GM18502 (cell line): ENCODE measurements around the gene PRDM8.
A peak's percentile ranks its signal among the peaks of the same experiment; 100 is the strongest.

Source experiments
- ATAC-seq: cut with Tn5 transposase; IDR thresholded peaks from one replicate; pipeline ENCODE4 v1.9.1; 2021; ENCODE audit warnings: mild to moderate bottlenecking; ENCODE audit not compliant: unreplicated experiment, poor library complexity

The PRDM8 gene

GRCh38 chr4:80183250-80184052 is 13.9 kb upstream of the PRDM8 start:
- no peak for ATAC-seq

GRCh38 chr4:80184053-80184824 is 13.1 kb upstream of the PRDM8 start:
- ATAC-seq, result peak; percentile 95

DNA sequence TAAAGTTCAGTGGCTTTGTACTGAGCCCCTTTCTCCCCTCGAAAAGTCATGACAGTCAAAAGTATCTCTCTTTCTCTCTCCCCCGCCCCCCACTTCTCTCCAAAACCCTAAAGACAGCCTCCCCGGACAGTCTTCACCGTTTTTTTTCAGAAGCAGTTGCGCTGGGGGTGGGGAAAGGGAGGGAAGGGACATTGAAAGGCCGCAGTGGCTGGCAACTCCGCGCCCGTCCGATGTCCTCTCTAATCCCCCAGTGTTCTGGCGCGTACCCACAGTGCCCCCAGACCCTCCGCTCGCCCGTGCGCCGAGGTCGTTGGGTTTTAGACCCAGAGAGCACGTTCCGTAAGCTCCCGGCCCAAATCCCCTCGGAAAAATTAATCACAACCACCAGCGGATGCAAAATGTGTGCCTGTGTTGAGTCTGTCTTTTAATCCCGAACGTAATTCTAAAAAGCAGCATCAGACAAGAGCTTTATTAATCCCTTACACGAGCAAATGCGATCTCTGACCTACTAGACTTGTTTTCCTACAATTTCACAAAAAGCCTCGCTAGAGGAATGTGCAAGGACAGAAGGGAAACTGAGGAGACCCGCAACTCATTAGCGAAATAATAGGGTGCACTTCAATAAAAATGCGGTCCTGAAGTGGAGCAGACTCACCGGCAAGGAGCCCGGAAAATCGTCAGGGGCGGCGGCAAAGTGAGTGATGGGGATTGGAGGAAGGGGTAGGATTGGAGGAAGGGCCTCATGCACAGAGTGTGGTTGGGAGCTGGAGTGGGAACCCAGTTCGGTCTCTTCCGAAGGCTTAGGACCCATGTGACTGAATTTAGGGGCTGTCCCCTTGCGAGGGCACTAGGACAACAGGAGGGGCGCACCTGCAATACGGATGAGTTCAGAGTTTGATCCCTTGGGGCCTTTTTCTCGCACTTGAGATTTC is 12.2 kb upstream of the PRDM8 start:
- ATAC-seq, result no peak

DNA sequence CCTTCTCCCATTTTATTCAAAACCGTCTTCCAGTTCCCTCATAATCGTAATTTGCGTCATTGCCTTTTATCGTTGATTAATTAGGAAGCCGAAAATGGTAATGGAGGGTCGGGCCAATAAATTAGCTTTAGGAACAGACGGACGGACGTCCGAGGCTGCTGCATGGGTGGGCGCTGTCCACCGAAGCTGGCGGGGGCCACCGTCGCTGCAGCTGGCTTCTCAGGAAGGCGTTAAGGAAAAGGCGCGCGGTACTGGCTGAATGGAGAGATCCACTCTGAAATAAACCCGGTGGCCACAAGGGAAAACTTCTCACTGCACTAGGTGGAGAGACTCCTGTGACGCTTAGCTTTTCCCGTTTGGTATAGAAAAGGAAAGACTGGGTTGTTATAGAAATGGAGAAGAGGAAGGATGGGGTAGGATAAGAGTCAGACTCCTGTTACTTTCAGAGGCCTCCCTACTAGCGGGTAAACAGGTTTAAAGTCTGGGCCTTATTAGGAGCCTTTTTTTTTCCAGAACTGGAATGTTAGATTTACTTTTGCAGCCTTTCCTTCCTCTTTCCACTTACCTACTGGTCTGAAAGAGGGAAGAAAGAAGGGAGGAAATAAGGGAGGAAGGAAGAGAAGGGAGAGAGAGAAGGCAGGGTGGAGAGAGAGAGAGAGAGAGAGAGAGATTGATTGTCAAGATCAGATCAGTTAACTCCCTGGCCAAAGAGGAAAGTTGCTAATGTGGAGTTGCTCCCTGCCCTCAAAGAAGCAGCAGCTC is 11.3 kb upstream of the PRDM8 start:
- ATAC-seq, result no peak

- ATAC-seq, result no peak
Measured at GRCh38 chr4:80186676-80187075, 10.6 kb upstream of the PRDM8 start.

DNA sequence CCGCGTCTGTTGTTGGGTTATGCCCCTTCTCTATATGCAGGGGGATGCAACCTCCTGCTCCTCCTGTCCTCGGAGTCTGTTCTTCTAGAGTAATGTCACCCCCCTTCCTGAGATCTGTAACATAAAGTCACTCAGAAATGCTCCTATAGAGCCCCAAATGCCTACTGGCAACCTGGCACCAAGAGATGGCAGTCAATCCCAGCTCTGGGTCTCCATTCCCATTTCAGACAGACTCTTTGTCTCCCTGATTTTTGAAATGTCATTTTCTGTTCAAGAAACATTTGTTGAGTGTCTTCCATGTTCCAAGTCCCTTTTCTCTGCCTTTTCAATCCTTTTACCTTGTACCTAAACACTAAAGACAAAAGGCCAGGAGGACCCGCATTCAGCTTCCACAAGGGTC is 9.6 kb upstream of the PRDM8 start:
- ATAC-seq, result no peak

- no peak for ATAC-seq
Measured at GRCh38 chr4:80188457-80188800, 8.9 kb upstream of the PRDM8 start.

DNA sequence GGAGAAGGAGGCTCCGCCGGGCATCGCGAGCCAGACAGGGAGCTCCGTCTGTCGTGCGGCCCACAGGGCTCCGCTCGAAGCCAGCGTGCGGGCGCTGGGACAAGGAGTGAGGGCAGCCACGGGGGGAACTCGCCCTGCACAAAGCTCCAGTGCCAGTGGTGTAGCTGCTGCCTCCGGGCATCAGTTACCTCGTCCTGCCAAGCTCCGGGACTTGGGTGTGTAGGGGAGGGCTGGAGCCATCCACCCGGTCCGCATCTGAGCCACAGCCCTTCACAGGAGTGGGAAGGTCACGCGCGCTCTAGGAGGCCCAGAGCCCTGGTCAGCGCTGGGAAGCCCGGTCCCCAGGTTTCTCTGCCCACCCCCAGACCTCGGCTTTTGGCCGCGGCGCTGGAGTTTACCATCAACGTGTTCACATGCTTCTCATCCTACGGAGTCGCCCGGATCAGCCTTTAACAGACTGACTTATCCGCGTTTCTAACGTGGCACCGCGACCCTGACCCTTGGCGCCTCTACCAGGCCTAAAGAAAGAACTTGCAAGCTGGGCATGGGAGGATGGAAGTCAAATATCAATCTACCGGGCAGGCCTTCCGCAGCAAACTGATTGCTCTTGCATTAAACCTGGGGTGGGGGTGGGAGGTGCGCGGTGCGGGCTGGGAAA is 8.4 kb upstream of the PRDM8 start:
- ATAC-seq, result no peak

DNA sequence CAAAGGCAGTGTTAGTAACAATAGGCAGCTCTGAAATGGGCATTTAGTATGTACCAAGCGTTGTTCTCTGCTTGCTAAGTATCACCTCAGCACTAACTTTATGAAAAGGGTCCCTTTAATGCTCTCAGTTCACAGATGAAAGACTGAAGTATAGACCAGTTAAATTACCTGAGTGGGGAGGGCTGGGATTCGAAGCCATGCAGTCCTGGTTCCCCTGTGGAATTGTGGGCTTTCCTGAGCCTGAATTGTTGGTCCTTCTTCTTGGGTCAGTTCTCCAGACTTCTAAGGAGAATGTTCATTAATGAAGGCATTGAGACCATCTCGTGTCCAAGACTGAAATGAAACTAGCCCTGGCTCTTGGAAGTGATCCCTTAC is 7.7 kb upstream of the PRDM8 start:
- no peak for ATAC-seq

DNA sequence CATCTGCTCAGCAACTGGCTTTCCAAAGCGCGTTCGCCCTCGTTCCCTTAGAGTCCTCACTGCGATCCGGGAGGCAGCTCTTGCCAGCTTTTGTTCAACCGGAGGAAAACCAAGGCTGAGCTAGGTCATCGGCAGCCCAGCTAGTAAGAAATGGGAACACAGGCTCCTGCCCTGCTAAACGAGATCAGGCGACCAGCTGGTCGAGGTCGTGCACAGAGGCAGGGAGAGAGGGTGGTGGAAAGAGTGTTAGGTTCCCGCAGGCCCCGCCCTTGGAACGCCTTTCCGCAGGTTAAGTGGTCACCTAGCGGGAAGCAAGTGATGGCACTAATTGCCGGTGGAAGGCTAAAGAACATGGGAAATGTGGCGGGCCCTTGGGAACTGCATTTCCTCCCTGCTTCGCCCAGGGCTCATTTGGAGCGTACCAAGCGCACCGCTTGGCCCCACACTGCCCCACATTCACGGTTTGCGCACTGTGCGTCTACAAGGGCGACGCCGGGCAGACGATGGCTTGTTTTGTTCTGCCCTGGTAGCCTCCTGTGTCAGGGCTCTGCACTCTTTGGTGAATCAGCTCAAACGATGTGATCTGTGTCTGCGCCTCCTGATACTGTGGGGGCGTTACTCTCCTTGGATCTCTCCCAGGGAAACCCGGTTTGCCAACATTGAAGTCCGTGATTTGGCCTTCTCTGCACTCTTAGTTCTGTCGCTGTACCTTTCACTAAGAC is 7.2 kb upstream of the PRDM8 start:
- ATAC-seq, result no peak

GRCh38 chr4:80192252-80192866 is 4.9 kb upstream of the PRDM8 start:
- no peak for ATAC-seq

DNA sequence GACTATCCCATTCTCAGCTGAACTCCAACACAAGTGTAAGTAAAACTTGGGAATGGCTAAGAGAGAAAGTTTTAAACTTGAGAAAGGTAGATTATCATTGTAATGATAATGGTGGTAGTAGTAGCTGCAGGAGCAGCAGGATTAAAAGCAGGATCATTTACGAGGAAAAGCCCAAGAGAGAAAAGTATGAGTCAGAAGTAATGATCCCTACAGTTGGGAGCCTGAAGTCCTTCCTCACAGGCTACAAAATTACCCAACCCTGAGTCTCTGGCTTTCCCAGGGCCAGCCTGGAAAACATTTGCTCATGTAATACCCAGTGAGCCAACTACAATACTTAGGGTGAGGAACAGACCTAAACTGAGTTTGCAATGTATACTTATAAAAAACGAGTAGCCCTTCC is 4.4 kb upstream of the PRDM8 start:
- ATAC-seq, result no peak

GRCh38 chr4:80195441-80196140 is 1.7 kb upstream of the PRDM8 start:
- no peak for ATAC-seq

DNA sequence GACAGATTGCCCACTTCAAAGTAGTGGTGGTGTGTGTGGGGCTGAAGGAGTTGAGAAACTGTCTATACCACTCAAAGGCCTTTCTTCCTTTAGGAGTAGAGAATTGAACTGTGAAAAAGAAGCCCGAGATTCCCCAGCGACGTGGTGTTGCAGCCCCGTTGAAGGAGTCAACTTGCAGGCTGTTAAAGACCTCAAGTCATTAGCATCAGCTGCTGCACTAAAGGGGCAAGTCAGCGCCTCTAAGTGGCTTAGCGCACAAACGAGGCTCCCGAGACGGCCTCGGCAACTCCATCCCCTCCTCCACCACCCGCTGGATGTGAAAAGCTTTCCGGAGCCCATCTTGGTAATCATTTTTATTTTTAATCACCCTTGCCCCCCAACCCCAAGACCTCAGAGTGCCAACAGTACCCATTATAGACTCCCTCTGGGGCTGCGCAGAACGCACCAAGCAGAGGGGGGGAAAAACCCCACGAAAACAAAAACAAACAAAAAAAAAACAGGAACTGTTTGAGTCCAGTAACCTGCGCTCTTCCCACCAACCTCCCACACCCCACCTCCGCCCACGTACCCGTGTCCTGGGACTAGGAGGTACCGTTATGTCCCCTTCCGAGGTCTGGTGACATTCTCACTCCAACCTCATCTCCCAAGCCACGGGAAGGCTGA is 913 bp upstream of the PRDM8 start:
- ATAC-seq, result no peak

GRCh38 chr4:80197601-80198440 is 518 bp downstream of the PRDM8 start:
- ATAC-seq, result no peak

DNA sequence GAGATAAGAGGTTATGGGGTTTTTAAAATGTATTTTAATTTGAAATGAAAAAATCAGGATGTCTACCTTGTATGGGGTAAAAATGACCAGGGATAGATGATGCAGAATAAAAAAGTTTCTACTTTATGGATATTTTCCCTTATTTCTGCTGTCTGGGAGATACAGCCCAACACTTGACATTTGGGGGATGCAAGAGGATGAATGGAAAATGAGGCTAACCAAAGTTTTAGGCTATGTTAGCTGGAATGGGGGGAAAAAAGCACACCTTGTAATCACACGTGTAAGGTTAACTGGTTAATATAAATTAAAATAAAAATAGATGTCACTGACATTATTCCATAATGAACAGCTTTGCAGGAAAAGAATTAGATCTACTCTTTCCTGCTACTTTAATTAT is 1.1 kb downstream of the PRDM8 start:
- ATAC-seq, result no peak
